Neural progenitor cell (in vitro differentiated cells): Measurements from ENCODE around the gene SEC14L6. TPM values are rescaled to one million over a fixed set of nuclear protein-coding genes. Genes with fewer than 3 reads are reported as not detected.
A peak's percentile ranks its signal among the peaks of the same experiment; 100 is the strongest.
"Not testable (repeated sequence)": the region's sequence is repeated elsewhere in the genome, so short reads cannot be mapped to it uniquely, and the experiment has no call there.

Experiments
- DNase-seq: peaks from one replicate; pipeline ENCODE4 v3.0.0-alpha.2; 2016; ENCODE audit warnings: low spot score
- H2AFZ ChIP-seq: fragments of 200-600 bp; sonication (generic); replicated peaks from 2 replicates; pipeline ENCODE4 v1.6.1; 2016; ENCODE audit warnings: antibody characterized with exemption
- H3F3A ChIP-seq: fragments of 200-600 bp; sonication (generic); 2 replicates; pipeline ENCODE4 v1.6.1; 2016; ENCODE audit warnings: antibody characterized with exemption, low read depth
- H3K27ac ChIP-seq: fragments of 200-600 bp; sonication (generic); 2 replicates; pipeline ENCODE4 v1.5.1; 2016; ENCODE audit warnings: mild to moderate bottlenecking
- H3K27me3 ChIP-seq: fragments of 200-600 bp; sonication (generic); 2 replicates; pipeline ENCODE4 v1.6.1; 2016; ENCODE audit warnings: mild to moderate bottlenecking, moderate library complexity
- H3K36me3 ChIP-seq: fragments of 200-600 bp; sonication (generic); 2 replicates; pipeline ENCODE4 v1.5.1; 2016
- H3K4me1 ChIP-seq: fragments of 200-600 bp; sonication (generic); 2 replicates; pipeline ENCODE4 v1.6.1; 2016; ENCODE audit warnings: mixed run types
- H3K4me2 ChIP-seq: fragments of 200-600 bp; sonication (generic); 2 replicates; pipeline ENCODE4 v1.6.1; 2016
- H3K4me3 ChIP-seq: fragments of 200-600 bp; sonication (generic); 2 replicates; pipeline ENCODE4 v1.5.1; 2016
- H3K79me2 ChIP-seq: fragments of 200-600 bp; sonication (generic); 2 replicates; pipeline ENCODE4 v1.6.1; 2016; ENCODE audit warnings: low read depth
- H3K9ac ChIP-seq: fragments of 200-600 bp; sonication (generic); 2 replicates; pipeline ENCODE4 v1.6.1; 2016
- H3K9me3 ChIP-seq: fragments of 200-600 bp; sonication (generic); 2 replicates; pipeline ENCODE4 v1.5.1; 2016; ENCODE audit warnings: low read depth
- H4K20me1 ChIP-seq: fragments of 200-600 bp; sonication (generic); 2 replicates; pipeline ENCODE4 v1.6.1; 2016; ENCODE audit warnings: low read depth
- H3K27ac Mint-ChIP-seq: 3 replicates; pipeline ENCODE4 v1.8.0; 2021; ENCODE audit warnings: mixed read lengths
- H3K27me3 Mint-ChIP-seq: 2 replicates; pipeline ENCODE4 v1.8.0; 2022; ENCODE audit warnings: low read depth, mild to moderate bottlenecking, inconsistent platforms, moderate library complexity, mixed read lengths; ENCODE audit not compliant: insufficient read depth
- H3K36me3 Mint-ChIP-seq: 3 replicates; pipeline ENCODE4 v1.8.0; 2021; ENCODE audit warnings: mixed read lengths
- H3K4me1 Mint-ChIP-seq: 3 replicates; pipeline ENCODE4 v1.8.0; 2021; ENCODE audit warnings: mixed read lengths
- H3K4me3 Mint-ChIP-seq: 3 replicates; pipeline ENCODE4 v1.8.0; 2021; ENCODE audit warnings: mild to moderate bottlenecking, moderate library complexity, mixed read lengths
- H3K9me3 Mint-ChIP-seq: 3 replicates; pipeline ENCODE4 v1.8.0; 2020; ENCODE audit warnings: mixed read lengths
- CTCF ChIP-seq: fragments of 200-600 bp; sonication (generic); IDR thresholded peaks from 2 replicates; pipeline ENCODE4 v1.5.1; 2017; ENCODE audit warnings: antibody characterized with exemption, mild to moderate bottlenecking
- EZH2 ChIP-seq: fragments of 200-600 bp; sonication (generic); IDR thresholded peaks from 2 replicates; pipeline ENCODE4 v1.6.1; 2017; ENCODE audit warnings: antibody characterized with exemption, mild to moderate bottlenecking, moderate library complexity
- EZH2phosphoT487 ChIP-seq: fragments of 200-600 bp; sonication (generic); IDR thresholded peaks from 2 replicates; pipeline ENCODE4 v1.6.1; 2017; ENCODE audit warnings: antibody characterized with exemption
- total RNA-seq: library from RNA; depleted of rRNA; stranded (reverse); fragments of >200 nt; gene quantifications from 2 replicates; pipeline ENCODE4 v1.2.3, GENCODE V29; 2015; ENCODE audit warnings: low replicate concordance

Gene SEC14L6
- total RNA-seq, 1 donor from 2014 or later = 2.4 TPM

- H3K27me3 ChIP-seq, H3K36me3 ChIP-seq, H2AFZ ChIP-seq, H3K4me1 ChIP-seq, H3K27ac Mint-ChIP-seq, H3K27me3 Mint-ChIP-seq, H3K9ac ChIP-seq, H3K4me2 ChIP-seq, H3K4me3 ChIP-seq, H3K79me2 ChIP-seq, H3K9me3 Mint-ChIP-seq, H3K36me3 Mint-ChIP-seq, H3K4me3 Mint-ChIP-seq, H3F3A ChIP-seq, H4K20me1 ChIP-seq, H3K27ac ChIP-seq, H3K9me3 ChIP-seq, DNase-seq: not testable (repeated sequence)
- peaks cover 13% of the 10 kb centered on the region for H3K4me1 Mint-ChIP-seq
- peak; percentile 15 for TF ChIP-seq CTCF
These were observed 14.2 kb upstream of the SEC14L6 start for GRCh38 chr22:30560643-30561202.

GRCh38 chr22:30559889-30560288 is 13.3 kb upstream of the SEC14L6 start:
- peaks cover 2% of the 10 kb centered on the region for H3K27me3 Mint-ChIP-seq
- peaks cover 13% of the 10 kb centered on the region for H3K4me1 Mint-ChIP-seq

GRCh38 chr22:30557243-30557642 is 10.7 kb upstream of the SEC14L6 start:
- TF ChIP-seq CTCF = peak; percentile 12
- no peak for TF ChIP-seq EZH2phosphoT487
- no peak for TF ChIP-seq EZH2
- H3K9me3 Mint-ChIP-seq = no peaks in the 10 kb centered on the region
- no peak overlapping the region for H3K27ac Mint-ChIP-seq
- H3K27me3 Mint-ChIP-seq = no peaks in the 10 kb centered on the region
- Histone ChIP-seq H4K20me1 (no peaks in the 10 kb centered on the region), H3K27ac (no peak overlapping the region), H3K9me3 (no peaks in the 10 kb centered on the region), H3K9ac (no peak overlapping the region), H3K79me2 (no peaks in the 10 kb centered on the region), H3F3A (no peaks in the 10 kb centered on the region), H3K4me2 (no peak overlapping the region), H3K4me1 (peaks cover 3% of the 10 kb centered on the region), H3K4me3 (no peak overlapping the region), H3K36me3 (no peaks in the 10 kb centered on the region), H2AFZ (no peak overlapping the region), H3K27me3 (no peaks in the 10 kb centered on the region)
- no peaks in the 10 kb centered on the region for H3K36me3 Mint-ChIP-seq
- DNase-seq = no peak
- H3K4me1 Mint-ChIP-seq = peaks cover 13% of the 10 kb centered on the region
- no peak overlapping the region for H3K4me3 Mint-ChIP-seq

More at GRCh38 chr22:30559889-30560288, 13.3 kb upstream of the SEC14L6 start:
- TF ChIP-seq EZH2 (no peak), EZH2phosphoT487 (no peak), CTCF (no peak)
- H2AFZ ChIP-seq = no peak overlapping the region
- H3K4me1 ChIP-seq = peaks cover 3% of the 10 kb centered on the region
- no peaks in the 10 kb centered on the region for H3K9me3 ChIP-seq
- no peak overlapping the region for H3K27ac Mint-ChIP-seq
- H3K9ac ChIP-seq = no peak overlapping the region
- no peak overlapping the region for H3K27ac ChIP-seq
- no peak overlapping the region for H3K4me3 ChIP-seq
- no peaks in the 10 kb centered on the region for H3K79me2 ChIP-seq
- H3K36me3 ChIP-seq = no peaks in the 10 kb centered on the region
- H3F3A ChIP-seq = no peaks in the 10 kb centered on the region
- no peaks in the 10 kb centered on the region for H3K36me3 Mint-ChIP-seq
- no peak overlapping the region for H3K4me3 Mint-ChIP-seq
- H3K27me3 ChIP-seq = no peaks in the 10 kb centered on the region
- no peak overlapping the region for H3K4me2 ChIP-seq
- no peak for DNase-seq
- H3K9me3 Mint-ChIP-seq = no peaks in the 10 kb centered on the region
- no peaks in the 10 kb centered on the region for H4K20me1 ChIP-seq
